ENCODE results near the gene ITGB2.
"Not testable (repeated sequence)": the region's sequence is repeated elsewhere in the genome, so short reads cannot be mapped to it uniquely, and the experiment has no call there.

ITGB2 gene

DNA sequence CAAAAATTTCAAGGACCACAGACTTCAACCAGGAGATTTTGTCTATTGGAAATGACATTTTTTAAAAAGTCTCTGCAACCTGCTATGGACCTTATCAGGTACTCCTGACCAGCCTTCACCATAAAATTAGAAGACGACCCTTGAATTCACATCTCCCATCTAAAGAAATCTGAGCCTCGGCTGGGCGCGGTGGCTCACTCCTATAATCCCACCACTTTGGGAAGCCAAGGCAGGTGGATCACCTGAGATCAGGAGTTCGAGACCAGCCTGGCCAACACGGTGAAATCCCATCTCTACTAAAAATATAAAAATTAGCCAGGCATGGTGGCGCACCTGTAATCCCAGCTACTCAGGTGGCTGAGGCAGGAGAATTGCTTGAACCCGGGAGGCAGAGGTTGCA lies 41.5 kb downstream of the ITGB2 start:
- not testable (repeated sequence) for DNase-seq

DNA sequence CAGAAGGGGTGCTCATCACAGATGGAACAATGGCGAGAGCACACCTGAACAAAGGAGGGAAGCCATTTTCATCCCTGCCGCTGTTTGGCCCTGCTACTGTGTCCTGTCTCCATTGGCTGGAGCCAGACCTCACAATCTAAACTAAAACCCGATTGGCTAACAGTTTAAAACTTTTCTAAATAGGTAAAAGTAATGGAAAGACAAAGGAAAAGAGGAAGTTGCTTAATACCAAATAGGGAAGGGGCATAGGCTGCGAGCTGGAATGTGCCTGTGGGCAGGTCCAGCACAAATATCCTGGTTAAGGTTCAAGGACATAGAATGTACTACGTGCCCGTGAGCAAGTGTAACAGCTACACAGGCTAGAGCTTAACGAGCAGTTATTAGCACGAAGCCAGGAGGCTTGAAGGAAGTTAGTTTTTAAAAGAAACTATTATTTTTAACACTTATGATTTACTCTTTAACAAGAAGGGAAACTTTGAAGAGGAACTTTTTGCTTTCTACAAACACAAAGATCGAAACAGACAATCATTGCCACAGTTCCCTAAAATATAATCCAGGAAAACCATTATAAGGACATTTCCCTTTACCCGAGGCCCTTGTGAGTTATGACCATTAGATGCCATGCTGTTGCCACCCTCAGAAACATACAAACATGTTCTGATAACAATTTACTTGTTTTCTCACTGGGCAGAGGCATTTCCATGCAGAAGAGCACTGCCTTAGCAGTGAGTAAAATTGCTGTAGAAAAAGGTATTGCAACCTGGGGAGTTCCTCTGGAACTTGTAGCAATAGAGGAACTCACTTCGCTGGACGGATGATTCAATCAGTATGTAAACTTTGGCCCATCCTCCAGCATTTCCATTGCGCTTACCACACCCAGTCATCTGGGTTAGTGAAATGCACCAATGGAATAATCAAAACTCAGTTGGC lies 42.4 kb downstream of the ITGB2 start:
- no peak for DNase-seq

DNA sequence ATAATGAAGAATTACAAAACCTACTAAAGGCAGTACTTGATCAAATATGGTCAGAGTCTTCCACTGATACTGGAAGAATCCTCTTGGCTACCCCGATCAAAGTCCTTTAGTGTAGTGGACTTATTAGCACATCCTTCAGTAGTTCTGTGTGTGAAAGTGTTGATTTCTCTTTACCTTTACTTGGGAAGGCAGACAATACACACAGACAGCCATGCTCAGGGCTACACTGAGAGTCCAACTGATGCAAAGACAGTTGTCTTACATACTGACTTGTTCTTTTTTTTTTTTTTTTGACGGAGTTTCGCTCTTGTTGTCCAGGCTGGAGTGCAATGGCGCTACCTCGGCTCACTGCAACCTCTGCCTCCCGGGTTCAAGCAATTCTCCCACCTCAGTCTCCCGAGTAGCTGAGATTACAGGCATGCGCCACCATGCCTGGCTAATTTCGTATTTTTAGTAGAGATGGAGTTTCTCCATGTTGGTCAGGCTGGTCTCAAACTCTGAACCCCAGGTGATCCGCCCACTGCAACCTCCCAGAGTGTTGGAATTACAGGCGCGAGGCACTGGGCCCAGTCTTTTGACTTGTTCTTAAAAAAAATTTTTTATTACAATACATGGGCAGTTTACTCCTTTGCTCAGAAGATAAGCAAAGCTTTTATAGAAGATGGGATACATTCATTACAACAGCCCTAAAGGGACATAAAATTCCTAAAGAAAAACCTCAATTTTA lies 43.7 kb downstream of the ITGB2 start:
- no peak for DNase-seq

DNA sequence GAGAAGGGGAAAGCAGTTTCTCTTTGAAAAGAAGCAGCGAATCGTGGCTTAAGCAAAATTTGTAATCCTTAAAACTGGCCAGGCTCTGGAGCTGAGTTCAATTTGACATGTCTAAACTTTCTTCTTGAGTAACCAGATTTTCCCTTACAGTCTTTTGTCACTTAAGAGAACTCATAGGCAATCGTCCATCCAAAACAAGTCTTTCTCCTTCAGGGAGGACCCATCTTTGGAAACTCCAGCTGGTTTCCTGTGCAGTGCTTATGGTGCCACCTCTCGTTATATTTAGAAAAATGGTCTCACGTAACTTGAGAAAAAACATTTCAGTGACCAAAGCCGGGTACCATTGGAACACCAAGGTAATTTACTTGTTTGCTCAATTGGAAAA lies 45.4 kb downstream of the ITGB2 start:
- no peak for DNase-seq

DNA sequence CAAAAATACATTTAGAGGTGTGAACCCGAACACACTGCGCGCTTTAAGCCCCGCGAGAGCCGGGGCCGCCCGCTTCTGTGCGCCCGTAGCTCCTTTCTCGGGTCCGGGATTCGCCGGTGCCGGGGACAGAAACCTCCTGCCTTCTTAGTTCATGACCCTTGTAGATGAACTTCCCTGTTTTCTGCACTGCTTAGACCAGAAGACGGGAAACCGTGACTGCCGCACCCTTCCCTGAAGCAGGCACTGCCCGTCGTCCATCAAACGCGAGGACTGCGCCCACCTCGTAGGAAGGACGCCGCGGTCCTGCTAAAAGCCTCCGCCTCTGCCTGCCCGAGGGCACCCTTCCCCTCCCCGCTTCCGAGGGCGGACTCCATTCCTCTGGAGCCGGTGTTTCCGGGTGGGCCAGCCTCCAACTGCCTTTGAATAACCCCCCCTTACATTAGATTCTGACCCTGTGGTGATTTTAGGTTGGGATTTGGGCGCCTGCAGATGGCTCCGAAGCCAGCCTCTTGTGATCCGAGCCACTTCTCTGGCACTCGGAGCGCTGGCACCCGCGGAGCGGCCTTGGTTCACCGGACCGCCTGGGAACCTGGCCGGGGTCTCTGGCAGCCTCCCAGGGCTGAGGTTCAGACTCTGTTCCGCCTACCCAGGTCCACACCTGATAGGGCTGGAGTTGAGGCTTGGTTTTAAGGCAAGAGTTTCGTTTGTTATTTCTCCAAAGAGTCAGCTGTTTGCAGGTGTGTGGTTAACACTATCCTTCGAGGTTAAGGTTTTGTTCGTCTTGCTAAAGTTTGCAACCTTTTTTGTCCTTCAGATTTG lies 46.0 kb downstream of the ITGB2 start:
- DNase-seq, result no peak

DNA sequence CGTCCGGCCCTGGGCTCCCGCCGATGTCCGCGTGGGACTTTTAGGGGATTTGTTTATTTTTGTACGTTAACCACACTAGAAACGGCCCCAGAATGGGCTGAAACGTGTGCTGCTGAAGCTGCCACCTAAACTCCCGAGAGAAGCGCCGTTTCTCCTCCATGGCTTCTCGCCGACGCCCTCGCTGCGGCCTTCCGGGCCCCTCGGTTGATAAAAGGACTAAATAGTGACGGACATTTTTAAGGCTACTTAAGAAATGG lies 46.5 kb downstream of the ITGB2 start:
- DNase-seq, result no peak

DNA sequence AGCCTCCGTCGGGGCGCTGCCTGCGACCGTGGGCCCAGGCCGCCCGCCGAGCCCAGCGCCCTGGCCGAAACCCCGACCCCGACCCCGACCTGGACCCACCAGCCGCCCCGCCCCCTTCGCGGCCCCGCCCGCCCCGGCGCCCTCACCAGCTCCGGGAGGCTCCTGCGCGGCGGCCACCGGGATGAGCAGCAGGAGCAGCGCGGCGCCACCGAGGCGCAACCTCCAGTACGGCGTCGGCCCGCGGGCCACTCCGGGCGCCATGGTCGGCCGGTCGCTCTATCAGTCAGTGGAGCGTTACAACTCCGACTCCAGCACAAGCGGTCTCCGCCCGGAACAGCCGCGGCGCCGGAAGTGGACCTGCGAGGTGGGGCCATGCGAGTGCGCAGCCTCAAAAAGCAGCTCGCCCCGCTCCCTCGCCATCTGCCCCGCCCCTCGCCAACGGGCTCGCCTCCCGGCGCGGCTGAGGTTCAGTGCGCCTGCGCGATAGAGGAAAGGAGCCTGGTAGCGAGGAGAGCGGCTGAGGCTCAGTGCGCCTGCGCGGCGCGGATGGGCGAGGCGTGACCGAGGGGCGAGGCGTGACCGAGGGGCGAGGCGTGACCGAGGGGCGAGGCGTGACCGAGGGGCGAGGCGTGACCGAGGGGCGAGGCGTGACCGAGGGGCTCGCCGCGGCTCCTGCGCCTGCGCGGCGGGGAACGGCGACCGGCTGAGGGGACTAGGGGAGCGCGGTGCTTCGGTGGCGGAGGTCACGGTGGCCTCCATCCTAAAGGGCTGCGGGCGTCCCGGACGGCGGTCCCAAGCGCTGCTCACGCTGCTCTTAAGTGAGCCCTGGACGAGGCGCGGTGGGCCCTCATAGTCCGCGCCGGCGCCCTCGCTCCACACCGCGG lies 47.1 kb downstream of the ITGB2 start, which contains the start of gene PTTG1IP:
Gene PTTG1IP, minus strand, starts transcription at position 335 of the 884 bp plus-strand sequence. Its CDS starts 74 bp downstream, at position 261.
- peak; percentile 97 for DNase-seq

DNA sequence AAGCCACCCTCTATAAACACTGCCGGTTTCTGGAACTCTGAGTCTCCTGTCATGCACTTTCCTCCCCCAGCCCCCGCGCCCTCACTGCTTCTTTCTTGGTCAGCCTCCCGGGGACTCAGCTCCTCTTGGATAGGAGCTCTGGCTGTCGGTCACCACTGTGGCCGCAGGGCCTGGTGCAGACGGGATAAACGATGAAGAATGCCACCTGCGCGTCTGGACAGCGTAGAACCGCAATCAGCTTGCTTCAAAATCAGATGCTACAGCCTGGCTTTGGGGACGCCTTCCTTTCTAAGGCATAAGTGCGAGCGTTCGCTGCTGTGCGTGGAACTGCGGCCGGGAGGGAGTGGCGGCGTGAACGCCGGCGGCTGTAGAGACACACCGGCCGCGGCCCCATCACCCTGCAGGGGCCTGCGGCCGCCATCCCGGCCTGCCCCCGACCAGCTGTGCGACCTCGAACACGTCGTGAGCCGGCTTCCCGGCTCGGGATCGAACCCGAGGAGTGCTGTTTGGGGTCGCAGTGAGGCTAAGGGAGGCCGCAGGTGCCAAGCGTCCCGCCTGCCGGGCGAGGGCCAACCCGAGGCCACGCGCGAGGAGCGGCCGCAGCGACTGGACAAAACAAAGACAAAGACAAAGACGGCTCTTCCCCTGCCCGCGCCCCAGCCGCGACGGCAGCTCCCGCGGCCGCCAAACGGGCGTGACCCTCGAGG lies 47.9 kb downstream of the ITGB2 start:
- no peak for DNase-seq

DNA sequence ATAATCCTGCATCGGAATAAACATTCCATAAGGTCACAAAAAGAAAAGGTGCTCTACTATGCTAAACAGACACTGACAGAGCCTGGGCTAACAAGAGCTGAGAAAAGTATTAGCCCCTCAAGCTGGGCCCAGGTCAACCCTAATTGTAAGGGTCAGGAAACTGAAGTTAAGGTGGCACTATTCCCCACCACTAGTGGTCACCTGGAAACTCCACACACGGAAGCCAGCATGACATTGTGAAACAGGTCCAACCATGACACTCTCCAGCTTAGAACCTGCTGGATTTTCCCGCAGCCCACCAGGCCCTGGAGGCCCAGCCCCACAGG lies 48.4 kb downstream of the ITGB2 start:
- DNase-seq, result no peak

DNA sequence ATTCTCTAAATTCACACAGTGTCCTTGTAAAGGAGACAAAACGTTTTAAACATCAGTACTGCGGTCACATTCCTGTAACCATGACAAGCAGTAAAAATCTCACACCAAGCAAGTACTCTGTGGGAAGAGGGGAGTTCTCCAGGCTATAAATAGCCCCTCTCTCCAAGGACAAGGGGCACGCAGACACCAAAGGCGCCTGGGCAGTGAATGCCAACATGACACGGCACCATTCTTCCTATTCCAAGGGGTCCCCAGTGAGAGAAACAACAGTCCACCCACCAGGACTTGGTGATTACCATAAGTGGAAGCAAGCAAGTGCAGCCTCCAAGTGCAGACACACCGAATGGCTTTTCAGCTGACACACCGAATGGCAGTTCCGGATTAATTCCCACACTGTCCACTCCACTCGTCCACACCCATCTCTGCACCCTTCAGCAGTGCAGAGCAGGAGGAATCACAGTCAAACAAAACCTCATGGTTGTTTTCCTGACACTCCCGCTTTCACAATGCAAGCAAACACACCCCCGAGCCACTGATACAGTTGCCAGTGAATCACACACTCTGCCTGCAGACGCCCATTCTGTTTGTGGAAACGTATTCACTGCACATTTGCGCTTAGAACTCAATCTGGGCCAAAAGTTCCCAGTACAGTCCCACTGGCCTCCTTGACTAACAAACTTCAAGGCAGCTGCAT lies 49.0 kb downstream of the ITGB2 start:
- no peak for DNase-seq

DNA sequence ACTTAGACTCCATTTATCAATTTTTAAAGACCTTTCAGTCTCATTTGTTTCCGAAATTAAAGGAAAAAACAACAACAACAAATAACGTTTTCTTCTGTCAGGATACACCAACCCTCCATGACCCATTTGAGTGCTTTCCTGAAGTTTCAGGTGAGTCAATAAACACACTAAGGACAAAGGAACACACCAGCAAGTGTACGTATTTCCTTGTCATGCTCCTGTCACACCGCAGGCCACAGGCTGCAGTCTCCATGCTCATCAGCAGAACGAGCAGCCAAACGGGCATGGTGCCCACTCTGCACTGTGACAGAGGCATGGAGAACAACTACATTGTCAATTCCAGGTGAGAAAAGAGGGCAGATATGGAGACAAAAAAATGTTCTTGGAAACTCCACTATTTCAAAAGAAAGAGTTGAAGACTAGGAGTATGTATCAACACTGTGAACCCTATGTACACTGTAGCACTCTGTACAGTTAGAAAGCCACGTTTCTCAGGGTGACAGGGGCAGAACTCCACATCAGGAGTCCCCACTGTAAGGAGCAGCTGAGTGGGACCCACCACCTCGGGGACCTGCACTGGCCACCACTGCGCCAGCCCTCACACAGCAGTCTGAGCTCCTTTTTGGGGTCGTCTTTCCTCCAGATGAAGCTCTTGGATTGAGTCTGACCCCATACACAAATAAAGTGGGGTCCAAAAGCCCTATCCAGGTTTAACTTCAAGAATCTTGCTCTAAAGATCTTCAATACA lies 49.8 kb downstream of the ITGB2 start:
- no peak for DNase-seq

DNA sequence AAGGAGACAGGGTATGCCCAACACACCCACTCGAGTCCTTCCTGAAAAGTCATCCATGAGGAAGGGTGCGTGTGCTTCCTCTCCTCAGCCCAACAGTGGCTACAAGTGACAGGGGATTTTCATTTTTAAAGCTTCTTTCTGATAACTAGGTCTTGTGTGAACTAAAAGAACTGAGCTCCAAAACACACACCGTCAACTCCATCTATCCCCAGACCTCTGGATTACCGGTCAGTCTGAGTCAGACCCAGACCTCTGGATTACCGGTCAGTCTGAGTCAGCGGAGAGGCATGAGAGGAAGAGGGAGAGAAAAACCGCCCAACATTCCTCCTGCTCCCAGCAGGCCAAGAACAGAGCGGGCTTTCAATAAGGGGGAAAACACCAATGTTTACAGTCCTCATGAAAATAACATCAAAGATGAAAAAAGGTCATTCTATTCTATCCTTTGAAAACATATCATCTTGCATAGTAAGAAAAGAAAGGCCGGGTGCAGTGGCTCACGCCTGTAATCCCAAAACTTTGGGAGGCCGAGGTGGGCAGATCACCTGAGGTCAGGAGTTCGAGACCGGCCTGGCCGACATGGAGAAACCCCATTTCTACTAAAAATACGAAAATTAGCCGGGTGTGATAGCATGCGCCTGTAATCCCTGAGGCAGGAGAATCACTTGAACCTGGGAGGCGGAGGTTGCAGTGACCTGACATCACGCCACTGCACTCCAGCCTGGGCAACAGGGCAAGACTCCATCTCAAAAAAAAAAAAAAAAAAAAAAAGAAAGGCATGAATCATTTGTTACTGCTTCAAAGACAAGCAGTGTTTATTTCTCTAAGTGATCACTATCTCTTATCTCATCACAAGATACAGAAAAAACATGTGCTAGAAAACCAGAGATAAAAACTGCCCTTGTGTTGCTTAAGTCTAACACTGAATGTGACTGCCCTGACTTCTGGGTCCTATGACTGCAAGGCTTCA lies 50.6 kb downstream of the ITGB2 start:
- DNase-seq, result no peak

DNA sequence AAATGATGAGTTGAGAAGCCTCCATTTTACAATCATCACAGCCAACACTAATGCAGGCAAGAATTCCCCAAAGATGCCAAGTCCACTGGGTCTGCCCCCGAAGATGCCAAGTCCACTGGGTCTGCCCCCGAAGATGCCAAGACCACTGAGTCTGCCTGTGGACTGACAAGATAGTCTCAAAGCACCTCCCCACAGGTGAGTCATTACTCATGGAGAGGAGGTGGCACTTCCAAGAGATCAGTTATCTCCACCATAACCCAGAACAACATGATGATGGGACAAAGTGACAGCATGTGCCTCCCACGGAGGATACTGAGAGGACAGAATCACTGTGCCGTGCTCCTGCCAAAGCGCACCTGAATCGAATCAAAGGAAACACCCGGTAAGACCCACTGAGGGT lies 52.0 kb downstream of the ITGB2 start:
- DNase-seq, result no peak

DNA sequence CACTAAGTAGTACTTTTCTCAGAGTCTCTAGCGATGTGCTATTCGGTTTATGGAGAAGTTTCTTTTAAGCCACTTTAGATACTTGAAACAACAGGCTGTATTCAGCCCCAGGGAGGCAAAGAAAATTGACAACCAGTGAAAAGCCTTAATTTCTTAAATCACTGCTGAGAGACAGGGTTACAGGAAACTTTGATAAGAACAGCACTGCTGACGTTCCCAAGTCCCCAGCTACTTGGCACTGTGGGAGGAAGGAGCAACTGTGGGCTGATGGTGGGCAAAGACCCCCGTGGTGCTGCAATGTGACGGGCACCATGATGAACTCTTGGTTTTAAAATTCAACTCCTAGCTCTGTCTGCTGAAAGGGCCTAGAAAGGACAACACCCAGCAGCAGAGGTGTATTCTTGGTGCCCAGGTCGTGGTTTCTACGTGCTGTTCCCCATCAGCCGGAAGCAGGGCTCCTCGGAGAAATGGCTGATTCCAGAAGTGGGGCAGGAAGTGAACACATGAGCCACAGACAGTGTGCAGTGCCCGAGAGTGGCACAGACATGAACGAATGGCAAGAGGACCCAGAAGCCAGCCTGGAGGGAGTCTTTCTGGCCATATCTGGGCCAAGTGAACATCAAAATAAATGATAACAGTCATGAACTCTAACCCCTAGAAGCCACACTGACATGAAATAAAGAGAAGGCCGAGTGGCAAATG lies 52.5 kb downstream of the ITGB2 start:
- DNase-seq, result no peak

DNA sequence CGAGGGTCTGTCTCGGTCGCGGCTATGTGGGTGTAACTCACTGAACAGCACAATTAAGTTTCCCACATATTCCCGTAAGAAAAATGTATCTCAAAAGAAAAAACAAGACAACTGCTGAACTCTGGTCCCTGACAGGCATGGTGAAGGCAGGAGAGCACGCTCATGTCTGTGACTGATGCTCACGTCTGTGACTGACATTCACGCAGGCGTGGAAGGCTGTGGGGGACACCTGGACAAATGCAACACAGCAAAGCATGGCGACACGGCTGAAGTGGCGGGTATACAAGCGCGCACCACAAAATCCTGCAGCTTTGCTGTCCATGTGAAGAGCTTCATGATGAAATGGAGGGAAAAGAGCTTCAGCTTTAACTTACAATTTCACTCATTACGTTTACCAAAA lies 53.2 kb downstream of the ITGB2 start:
- no peak for DNase-seq

DNA sequence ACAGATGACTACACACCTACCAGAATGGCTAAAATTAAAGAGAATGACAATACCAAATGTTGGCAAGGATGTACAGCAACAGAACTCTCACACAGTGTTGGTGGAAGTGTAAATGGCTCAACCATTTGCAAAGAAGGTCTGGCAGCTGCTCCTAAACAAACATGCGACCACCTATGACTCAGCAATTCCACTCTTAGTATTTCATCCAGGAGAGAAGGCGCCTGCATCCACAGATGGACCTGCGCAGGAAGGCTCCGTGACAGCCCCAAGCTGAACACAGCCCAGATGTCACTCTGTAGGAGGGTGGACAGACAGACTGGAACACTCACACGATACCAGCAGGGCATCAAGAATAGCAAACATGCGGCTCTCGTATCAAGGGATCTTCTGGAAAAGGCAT lies 53.9 kb downstream of the ITGB2 start:
- no peak for DNase-seq

DNA sequence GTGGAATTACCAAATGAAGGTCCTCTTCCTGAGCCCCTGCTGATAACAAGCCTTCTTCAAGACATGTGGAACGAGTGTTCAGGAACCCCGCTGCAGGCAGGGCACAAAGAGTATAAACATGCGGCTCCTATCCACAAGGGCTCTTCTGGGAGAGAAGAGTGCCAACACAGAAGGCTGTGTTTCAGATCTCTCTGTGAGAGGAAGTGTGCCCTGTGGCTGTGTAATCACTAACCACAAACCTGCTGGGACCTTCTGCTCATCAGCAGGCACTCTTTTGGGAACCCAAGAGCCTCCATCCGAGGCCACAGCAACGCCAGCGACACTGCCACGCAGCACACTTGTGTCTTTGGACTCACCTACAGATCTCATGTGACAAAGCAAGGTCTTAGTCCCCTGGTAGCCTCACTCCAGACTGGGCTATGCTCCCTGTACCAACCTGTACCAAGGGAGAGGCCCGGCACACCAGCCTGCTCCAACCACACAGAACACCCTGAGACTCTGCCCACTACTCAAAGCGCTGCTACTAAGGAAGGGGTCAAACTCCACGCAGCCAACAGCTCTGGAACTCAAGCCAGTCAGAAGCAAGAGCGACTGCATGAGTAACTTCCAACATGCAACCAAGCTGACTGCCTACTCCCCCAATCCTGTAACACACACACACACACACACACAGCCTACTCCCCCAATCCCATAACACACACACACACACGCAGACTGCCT lies 55.0 kb downstream of the ITGB2 start:
- no peak for DNase-seq

Measured in NCI-H2107 (cell line).